WTC11 (cell line): ENCODE results near the gene COL4A1. TPM values are rescaled to one million over a fixed set of nuclear protein-coding genes. Genes with fewer than 3 reads are reported as not detected.

Experiments used
- ATAC-seq: fragments of 200-7000 bp; cut with Tn5 transposase; 2 replicates; pipeline ENCODE4 v1.10.0; 2021; ENCODE audit warnings: mild to moderate bottlenecking, moderate library complexity
- CTCF ChIA-PET: fragments of 300-600 bp; sonication (Branson Sonifier 250); formaldehyde crosslinking; loops from one replicate; lab custom pipeline; 2021; ENCODE audit warnings: antibody characterized with exemption; lab: Charles Lee
- POLR2A ChIA-PET: fragments of 350-600 bp; sonication (Branson Sonifier 250); formaldehyde crosslinking; loops from one replicate; lab custom pipeline; 2021; ENCODE audit warnings: antibody characterized with exemption; lab: Charles Lee
- DNase-seq: peaks from one replicate; pipeline ENCODE4 v3.0.0; 2021; ENCODE audit warnings: low spot score
- H3K27ac Mint-ChIP-seq: 2 replicates; pipeline ENCODE4 v1.8.0; 2021; ENCODE audit warnings: mixed read lengths
- H3K27me3 Mint-ChIP-seq: 2 replicates; pipeline ENCODE4 v1.8.0; 2021; ENCODE audit warnings: low read depth, mild to moderate bottlenecking, moderate library complexity, mixed read lengths
- H3K36me3 Mint-ChIP-seq: 2 replicates; pipeline ENCODE4 v1.8.0; 2021; ENCODE audit warnings: mixed read lengths
- H3K4me1 Mint-ChIP-seq: 2 replicates; pipeline ENCODE4 v1.8.0; 2022; ENCODE audit warnings: mixed read lengths
- H3K4me3 Mint-ChIP-seq: 2 replicates; pipeline ENCODE4 v1.8.0; 2021; ENCODE audit warnings: mild to moderate bottlenecking, moderate library complexity, mixed read lengths
- H3K9me3 Mint-ChIP-seq: 2 replicates; pipeline ENCODE4 v1.8.0; 2021; ENCODE audit warnings: mixed read lengths
- CBFB ChIP-seq: sonication (generic); formaldehyde crosslinking; IDR thresholded peaks from 2 replicates; pipeline ENCODE4 v1.8.1; 2022; ENCODE audit warnings: mild to moderate bottlenecking, low read depth, missing genetic modification reagents
- GABPB1 ChIP-seq: sonication (generic); formaldehyde crosslinking; IDR thresholded peaks from 2 replicates; pipeline ENCODE4 v1.8.1; 2023; ENCODE audit warnings: mild to moderate bottlenecking, missing genetic modification reagents
- IRF1 ChIP-seq: sonication (generic); formaldehyde crosslinking; IDR thresholded peaks from 2 replicates; pipeline ENCODE4 v1.8.0; 2023; ENCODE audit warnings: missing genetic modification reagents
- IRF2 ChIP-seq: sonication (generic); formaldehyde crosslinking; IDR thresholded peaks from 2 replicates; pipeline ENCODE4 v1.8.0; 2022; ENCODE audit warnings: low read depth, missing genetic modification reagents, borderline replicate concordance
- KAT7 ChIP-seq: sonication (generic); formaldehyde crosslinking; IDR thresholded peaks from 2 replicates; pipeline ENCODE4 v1.8.1; 2023; ENCODE audit warnings: missing genetic modification reagents, mild to moderate bottlenecking, borderline replicate concordance
- NR2C2 ChIP-seq: sonication (generic); formaldehyde crosslinking; IDR thresholded peaks from 2 replicates; pipeline ENCODE4 v1.8.0; 2022; ENCODE audit warnings: mild to moderate bottlenecking, missing genetic modification reagents
- OVOL2 ChIP-seq: fragments of 250-450 bp; sonication (Bioruptor Pico); IDR thresholded peaks from 2 replicates; pipeline ENCODE4 v1.9.0; 2021; ENCODE audit warnings: mild to moderate bottlenecking, borderline replicate concordance
- RELA ChIP-seq: sonication (generic); formaldehyde crosslinking; IDR thresholded peaks from 2 replicates; pipeline ENCODE4 v1.8.1; 2022; ENCODE audit warnings: missing genetic modification reagents, mild to moderate bottlenecking, borderline replicate concordance
- TEAD1 ChIP-seq: sonication (generic); formaldehyde crosslinking; IDR thresholded peaks from 2 replicates; pipeline ENCODE4 v1.8.0; 2022; ENCODE audit warnings: mild to moderate bottlenecking, missing genetic modification reagents
- ZNF121 ChIP-seq: sonication (generic); formaldehyde crosslinking; IDR thresholded peaks from 2 replicates; pipeline ENCODE4 v1.8.0; 2023; ENCODE audit warnings: missing genetic modification reagents
- ZNF232 ChIP-seq: sonication (generic); formaldehyde crosslinking; IDR thresholded peaks from 2 replicates; pipeline ENCODE4 v1.8.0; 2022; ENCODE audit warnings: mild to moderate bottlenecking, missing genetic modification reagents
- ZNF263 ChIP-seq: sonication (generic); formaldehyde crosslinking; IDR thresholded peaks from 2 replicates; pipeline ENCODE4 v1.8.1; 2022; ENCODE audit warnings: low read depth, mild to moderate bottlenecking, moderate library complexity, missing genetic modification reagents
- ZNF396 ChIP-seq: fragments of 250-450 bp; sonication (Bioruptor Pico); IDR thresholded peaks from 2 replicates; pipeline ENCODE4 v1.8.0; 2021; ENCODE audit warnings: mild to moderate bottlenecking, moderate library complexity, borderline replicate concordance
- ZNF423 ChIP-seq: fragments of 250-450 bp; sonication (Bioruptor Pico); IDR thresholded peaks from 2 replicates; pipeline ENCODE4 v2.1.2; 2022; ENCODE audit warnings: mild to moderate bottlenecking, moderate library complexity
- total RNA-seq: library from RNA; stranded (reverse); gene quantifications from 3 replicates; pipeline ENCODE4 v1.2.3, GENCODE V29; 2021
- TF ChIP-seq, protein P1 (sequence below): fragments of 250-450 bp; sonication (Bioruptor Pico); IDR thresholded peaks from 2 replicates; pipeline ENCODE4 v1.9.0; 2021; ENCODE audit warnings: mild to moderate bottlenecking
- TF ChIP-seq, protein P2 (sequence below): fragments of 250-450 bp; sonication (Bioruptor Pico); IDR thresholded peaks from 2 replicates; pipeline ENCODE4 v1.9.0; 2021; ENCODE audit warnings: mild to moderate bottlenecking
- TF ChIP-seq, protein P3 (sequence below): sonication (generic); formaldehyde crosslinking; IDR thresholded peaks from 2 replicates; pipeline ENCODE4 v1.8.1; 2023; ENCODE audit warnings: mild to moderate bottlenecking, missing genetic modification reagents, borderline replicate concordance
- TF ChIP-seq, protein P4 (sequence below): sonication (generic); formaldehyde crosslinking; IDR thresholded peaks from 2 replicates; pipeline ENCODE4 v1.8.1; 2023; ENCODE audit warnings: mild to moderate bottlenecking, missing genetic modification reagents
- TF ChIP-seq, protein P5 (sequence below): sonication (generic); formaldehyde crosslinking; IDR thresholded peaks from 2 replicates; pipeline ENCODE4 v1.8.1; 2022; ENCODE audit warnings: missing genetic modification reagents, borderline replicate concordance

Gene COL4A1
- total RNA-seq, 1 experiment from 2014 or later, result 89.6 TPM

DNA sequence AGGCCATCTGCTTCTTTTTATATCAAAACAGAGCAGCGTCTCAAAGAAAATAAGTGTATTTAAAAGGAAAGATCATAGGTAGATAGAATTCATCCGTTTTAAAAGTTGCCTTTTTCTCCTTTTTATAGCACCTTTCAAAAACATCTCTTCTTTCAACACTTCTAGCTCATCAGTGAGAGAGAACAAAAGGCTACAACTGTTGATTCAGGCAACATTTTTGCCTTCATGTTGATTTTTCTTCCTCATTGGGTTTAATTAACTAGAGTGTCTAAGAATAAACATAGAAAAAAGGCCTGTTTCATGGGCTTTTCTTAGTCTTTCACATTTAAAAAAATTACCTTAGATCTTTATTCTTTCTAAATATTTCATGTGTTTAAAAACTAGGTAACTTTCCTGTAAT, 13.7 kb upstream of the COL4A1 start:
- H3K9me3 Mint-ChIP-seq, result peaks cover 8% of the 10 kb centered on the region
- DNase-seq, result no peak
- peaks cover 37% of the 10 kb centered on the region for H3K4me1 Mint-ChIP-seq
- no peak overlapping the region; the same call in 1 of the 2 replicates for H3K27ac Mint-ChIP-seq
- POLR2A ChIA-PET, result no interaction called here
- CTCF ChIA-PET, result interaction anchor here (1.2 to 1.6 kb wide), 2 partner anchors 32 to 43 kb away, joined by 3 read pairs; no protein-coding TSS in a partner anchor
- TF ChIP-seq GABPB1 (CRISPR knock-in tag), result no peak
- TF ChIP-seq, protein P1, sequence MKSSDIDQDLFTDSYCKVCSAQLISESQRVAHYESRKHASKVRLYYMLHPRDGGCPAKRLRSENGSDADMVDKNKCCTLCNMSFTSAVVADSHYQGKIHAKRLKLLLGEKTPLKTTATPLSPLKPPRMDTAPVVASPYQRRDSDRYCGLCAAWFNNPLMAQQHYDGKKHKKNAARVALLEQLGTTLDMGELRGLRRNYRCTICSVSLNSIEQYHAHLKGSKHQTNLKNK, result no peak
- no peak overlapping the region for H3K4me3 Mint-ChIP-seq
- H3K27me3 Mint-ChIP-seq, result no peaks in the 10 kb centered on the region
- peaks cover 12% of the 10 kb centered on the region for H3K36me3 Mint-ChIP-seq
- ATAC-seq, result no peak

- POLR2A ChIA-PET, result no interaction called here
- TF ChIP-seq, protein P2, sequence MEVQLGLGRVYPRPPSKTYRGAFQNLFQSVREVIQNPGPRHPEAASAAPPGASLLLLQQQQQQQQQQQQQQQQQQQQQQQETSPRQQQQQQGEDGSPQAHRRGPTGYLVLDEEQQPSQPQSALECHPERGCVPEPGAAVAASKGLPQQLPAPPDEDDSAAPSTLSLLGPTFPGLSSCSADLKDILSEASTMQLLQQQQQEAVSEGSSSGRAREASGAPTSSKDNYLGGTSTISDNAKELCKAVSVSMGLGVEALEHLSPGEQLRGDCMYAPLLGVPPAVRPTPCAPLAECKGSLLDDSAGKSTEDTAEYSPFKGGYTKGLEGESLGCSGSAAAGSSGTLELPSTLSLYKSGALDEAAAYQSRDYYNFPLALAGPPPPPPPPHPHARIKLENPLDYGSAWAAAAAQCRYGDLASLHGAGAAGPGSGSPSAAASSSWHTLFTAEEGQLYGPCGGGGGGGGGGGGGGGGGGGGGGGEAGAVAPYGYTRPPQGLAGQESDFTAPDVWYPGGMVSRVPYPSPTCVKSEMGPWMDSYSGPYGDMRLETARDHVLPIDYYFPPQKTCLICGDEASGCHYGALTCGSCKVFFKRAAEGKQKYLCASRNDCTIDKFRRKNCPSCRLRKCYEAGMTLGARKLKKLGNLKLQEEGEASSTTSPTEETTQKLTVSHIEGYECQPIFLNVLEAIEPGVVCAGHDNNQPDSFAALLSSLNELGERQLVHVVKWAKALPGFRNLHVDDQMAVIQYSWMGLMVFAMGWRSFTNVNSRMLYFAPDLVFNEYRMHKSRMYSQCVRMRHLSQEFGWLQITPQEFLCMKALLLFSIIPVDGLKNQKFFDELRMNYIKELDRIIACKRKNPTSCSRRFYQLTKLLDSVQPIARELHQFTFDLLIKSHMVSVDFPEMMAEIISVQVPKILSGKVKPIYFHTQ (CRISPR knock-in tag), result no peak
- TF ChIP-seq RELA (CRISPR knock-in tag), result no peak
- TF ChIP-seq, protein P3, sequence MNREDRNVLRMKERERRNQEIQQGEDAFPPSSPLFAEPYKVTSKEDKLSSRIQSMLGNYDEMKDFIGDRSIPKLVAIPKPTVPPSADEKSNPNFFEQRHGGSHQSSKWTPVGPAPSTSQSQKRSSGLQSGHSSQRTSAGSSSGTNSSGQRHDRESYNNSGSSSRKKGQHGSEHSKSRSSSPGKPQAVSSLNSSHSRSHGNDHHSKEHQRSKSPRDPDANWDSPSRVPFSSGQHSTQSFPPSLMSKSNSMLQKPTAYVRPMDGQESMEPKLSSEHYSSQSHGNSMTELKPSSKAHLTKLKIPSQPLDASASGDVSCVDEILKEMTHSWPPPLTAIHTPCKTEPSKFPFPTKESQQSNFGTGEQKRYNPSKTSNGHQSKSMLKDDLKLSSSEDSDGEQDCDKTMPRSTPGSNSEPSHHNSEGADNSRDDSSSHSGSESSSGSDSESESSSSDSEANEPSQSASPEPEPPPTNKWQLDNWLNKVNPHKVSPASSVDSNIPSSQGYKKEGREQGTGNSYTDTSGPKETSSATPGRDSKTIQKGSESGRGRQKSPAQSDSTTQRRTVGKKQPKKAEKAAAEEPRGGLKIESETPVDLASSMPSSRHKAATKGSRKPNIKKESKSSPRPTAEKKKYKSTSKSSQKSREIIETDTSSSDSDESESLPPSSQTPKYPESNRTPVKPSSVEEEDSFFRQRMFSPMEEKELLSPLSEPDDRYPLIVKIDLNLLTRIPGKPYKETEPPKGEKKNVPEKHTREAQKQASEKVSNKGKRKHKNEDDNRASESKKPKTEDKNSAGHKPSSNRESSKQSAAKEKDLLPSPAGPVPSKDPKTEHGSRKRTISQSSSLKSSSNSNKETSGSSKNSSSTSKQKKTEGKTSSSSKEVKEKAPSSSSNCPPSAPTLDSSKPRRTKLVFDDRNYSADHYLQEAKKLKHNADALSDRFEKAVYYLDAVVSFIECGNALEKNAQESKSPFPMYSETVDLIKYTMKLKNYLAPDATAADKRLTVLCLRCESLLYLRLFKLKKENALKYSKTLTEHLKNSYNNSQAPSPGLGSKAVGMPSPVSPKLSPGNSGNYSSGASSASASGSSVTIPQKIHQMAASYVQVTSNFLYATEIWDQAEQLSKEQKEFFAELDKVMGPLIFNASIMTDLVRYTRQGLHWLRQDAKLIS (CRISPR knock-in tag), result no peak
Measured at GRCh38 chr13:110319774-110320509, 13.0 kb upstream of the COL4A1 start.

GRCh38 chr13:110319397-110319773, 12.4 kb upstream of the COL4A1 start:
- ATAC-seq (peak; percentile 36), DNase-seq (no peak)
- CTCF ChIA-PET, result interaction anchor here (1.2 to 1.6 kb wide), 2 partner anchors 33 to 44 kb away, joined by 3 read pairs; no protein-coding TSS in a partner anchor
- TF ChIP-seq KAT7 (CRISPR knock-in tag) (no peak), OVOL2 (CRISPR knock-in tag) (no peak), ZNF121 (CRISPR knock-in tag) (no peak), NR2C2 (CRISPR knock-in tag) (no peak), ZNF263 (CRISPR knock-in tag) (no peak), CBFB (CRISPR knock-in tag) (no peak), ZNF423 (CRISPR knock-in tag) (no peak), IRF1 (CRISPR knock-in tag) (no peak), IRF2 (no peak), ZNF232 (CRISPR knock-in tag) (no peak), ZNF396 (CRISPR knock-in tag) (no peak), TEAD1 (CRISPR knock-in tag) (no peak)
- TF ChIP-seq, protein P4, sequence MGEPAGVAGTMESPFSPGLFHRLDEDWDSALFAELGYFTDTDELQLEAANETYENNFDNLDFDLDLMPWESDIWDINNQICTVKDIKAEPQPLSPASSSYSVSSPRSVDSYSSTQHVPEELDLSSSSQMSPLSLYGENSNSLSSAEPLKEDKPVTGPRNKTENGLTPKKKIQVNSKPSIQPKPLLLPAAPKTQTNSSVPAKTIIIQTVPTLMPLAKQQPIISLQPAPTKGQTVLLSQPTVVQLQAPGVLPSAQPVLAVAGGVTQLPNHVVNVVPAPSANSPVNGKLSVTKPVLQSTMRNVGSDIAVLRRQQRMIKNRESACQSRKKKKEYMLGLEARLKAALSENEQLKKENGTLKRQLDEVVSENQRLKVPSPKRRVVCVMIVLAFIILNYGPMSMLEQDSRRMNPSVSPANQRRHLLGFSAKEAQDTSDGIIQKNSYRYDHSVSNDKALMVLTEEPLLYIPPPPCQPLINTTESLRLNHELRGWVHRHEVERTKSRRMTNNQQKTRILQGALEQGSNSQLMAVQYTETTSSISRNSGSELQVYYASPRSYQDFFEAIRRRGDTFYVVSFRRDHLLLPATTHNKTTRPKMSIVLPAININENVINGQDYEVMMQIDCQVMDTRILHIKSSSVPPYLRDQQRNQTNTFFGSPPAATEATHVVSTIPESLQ (CRISPR knock-in tag), result no peak
- TF ChIP-seq, protein P5, sequence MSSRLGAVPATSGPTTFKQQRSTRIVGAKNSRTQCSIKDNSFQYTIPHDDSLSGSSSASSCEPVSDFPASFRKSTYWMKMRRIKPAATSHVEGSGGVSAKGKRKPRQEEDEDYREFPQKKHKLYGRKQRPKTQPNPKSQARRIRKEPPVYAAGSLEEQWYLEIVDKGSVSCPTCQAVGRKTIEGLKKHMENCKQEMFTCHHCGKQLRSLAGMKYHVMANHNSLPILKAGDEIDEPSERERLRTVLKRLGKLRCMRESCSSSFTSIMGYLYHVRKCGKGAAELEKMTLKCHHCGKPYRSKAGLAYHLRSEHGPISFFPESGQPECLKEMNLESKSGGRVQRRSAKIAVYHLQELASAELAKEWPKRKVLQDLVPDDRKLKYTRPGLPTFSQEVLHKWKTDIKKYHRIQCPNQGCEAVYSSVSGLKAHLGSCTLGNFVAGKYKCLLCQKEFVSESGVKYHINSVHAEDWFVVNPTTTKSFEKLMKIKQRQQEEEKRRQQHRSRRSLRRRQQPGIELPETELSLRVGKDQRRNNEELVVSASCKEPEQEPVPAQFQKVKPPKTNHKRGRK (CRISPR knock-in tag), result no peak
- Mint-ChIP-seq H3K9me3 (peaks cover 8% of the 10 kb centered on the region), H3K27ac (peak overlapping the region; percentile 24), H3K36me3 (peaks cover 12% of the 10 kb centered on the region), H3K27me3 (no peaks in the 10 kb centered on the region), H3K4me3 (no peak overlapping the region), H3K4me1 (peaks cover 26% of the 10 kb centered on the region)
- POLR2A ChIA-PET, result no interaction called here

More at GRCh38 chr13:110319774-110320509, 13.0 kb upstream of the COL4A1 start:
- H3K27ac Mint-ChIP-seq, result peak overlapping the region; percentile 24
- H3K9me3 Mint-ChIP-seq, result peaks cover 8% of the 10 kb centered on the region
- CTCF ChIA-PET, result interaction anchor here (1.2 to 1.6 kb wide), 2 partner anchors 33 to 43 kb away, joined by 3 read pairs; no protein-coding TSS in a partner anchor
- no peaks in the 10 kb centered on the region for H3K27me3 Mint-ChIP-seq
- peaks cover 30% of the 10 kb centered on the region for H3K4me1 Mint-ChIP-seq
- ATAC-seq, result peak; percentile 44
- no peak for DNase-seq
- peaks cover 12% of the 10 kb centered on the region for H3K36me3 Mint-ChIP-seq
- no peak overlapping the region for H3K4me3 Mint-ChIP-seq
